OCI-LY1 (cell line): ENCODE data around the gene BCKDHB.

Experiments
- EZH2 ChIP-seq: fragments of 200-600 bp; sonication (generic), shearing (Covaris generic); IDR thresholded peaks from 2 replicates; pipeline ENCODE4 v1.8.0; 2017; ENCODE audit warnings: borderline replicate concordance, mixed run types, mild to moderate bottlenecking, antibody characterized with exemption, low read length, moderate library complexity, mixed read lengths
- TF ChIP-seq, protein P1 (sequence below): fragments of 200-600 bp; sonication (generic), shearing (Covaris generic); IDR thresholded peaks from 2 replicates; pipeline ENCODE4 v1.5.1; 2017; ENCODE audit warnings: mild to moderate bottlenecking, antibody characterized with exemption, low read length, moderate library complexity, mixed read lengths

DNA sequence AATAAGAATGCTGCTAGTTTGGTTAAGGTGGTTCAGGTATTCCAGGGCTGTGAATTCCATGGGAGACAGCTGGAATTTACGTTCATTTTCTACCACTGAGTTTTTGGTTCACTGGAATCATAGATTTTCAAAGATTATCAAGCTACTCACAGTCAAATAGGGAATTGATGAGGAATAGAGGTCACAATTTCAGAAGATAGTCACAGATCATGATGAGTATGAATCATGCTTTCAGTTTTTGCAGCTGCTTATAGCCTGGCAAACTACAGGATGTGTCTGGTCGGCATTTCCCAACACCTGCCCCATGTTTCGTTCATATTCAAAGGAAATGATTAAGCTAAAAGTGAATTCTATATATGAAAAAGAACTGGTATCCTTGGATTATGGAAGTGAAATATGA, 58.7 kb downstream of the BCKDHB start:
- no peak for TF ChIP-seq EZH2
- TF ChIP-seq, protein P1, sequence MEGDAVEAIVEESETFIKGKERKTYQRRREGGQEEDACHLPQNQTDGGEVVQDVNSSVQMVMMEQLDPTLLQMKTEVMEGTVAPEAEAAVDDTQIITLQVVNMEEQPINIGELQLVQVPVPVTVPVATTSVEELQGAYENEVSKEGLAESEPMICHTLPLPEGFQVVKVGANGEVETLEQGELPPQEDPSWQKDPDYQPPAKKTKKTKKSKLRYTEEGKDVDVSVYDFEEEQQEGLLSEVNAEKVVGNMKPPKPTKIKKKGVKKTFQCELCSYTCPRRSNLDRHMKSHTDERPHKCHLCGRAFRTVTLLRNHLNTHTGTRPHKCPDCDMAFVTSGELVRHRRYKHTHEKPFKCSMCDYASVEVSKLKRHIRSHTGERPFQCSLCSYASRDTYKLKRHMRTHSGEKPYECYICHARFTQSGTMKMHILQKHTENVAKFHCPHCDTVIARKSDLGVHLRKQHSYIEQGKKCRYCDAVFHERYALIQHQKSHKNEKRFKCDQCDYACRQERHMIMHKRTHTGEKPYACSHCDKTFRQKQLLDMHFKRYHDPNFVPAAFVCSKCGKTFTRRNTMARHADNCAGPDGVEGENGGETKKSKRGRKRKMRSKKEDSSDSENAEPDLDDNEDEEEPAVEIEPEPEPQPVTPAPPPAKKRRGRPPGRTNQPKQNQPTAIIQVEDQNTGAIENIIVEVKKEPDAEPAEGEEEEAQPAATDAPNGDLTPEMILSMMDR, result no peak
